Panc1 (cell line): ENCODE data around the gene IQSEC1. TPM values are rescaled to one million over a fixed set of nuclear protein-coding genes. Genes with fewer than 3 reads are reported as not detected.

ENCODE experiments used
- ATAC-seq: fragments of 200-7000 bp; cut with Tn5 transposase; 2 replicates; pipeline ENCODE4 v1.9.1; 2020; ENCODE audit warnings: mild to moderate bottlenecking, moderate library complexity
- BruUV-seq: library from RNA; stranded (reverse); fragments of 400-500 nt; replicated peaks from 2 replicates; lab custom pipeline; 2021; lab: Mats Ljungman, UMichigan
- CTCF ChIA-PET: fragments of 300-600 bp; sonication (Branson Sonifier 250); formaldehyde crosslinking; loops from one replicate; lab custom pipeline; 2022; ENCODE audit warnings: antibody characterized with exemption; lab: Charles Lee
- POLR2A ChIA-PET: fragments of 300-600 bp; sonication (Branson Sonifier 250); formaldehyde crosslinking; loops from one replicate; lab custom pipeline; 2022; ENCODE audit warnings: antibody characterized with exemption; lab: Charles Lee
- DNase-seq: peaks from one replicate; pipeline ENCODE4 v3.0.0-alpha.2; 2010; ENCODE audit warnings: low read depth, low spot score
- H3K27ac ChIP-seq: 2 replicates; pipeline ENCODE4 v1.5.1; 2011; ENCODE audit warnings: mild to moderate bottlenecking, low read length, inconsistent platforms
- H3K27me3 ChIP-seq: fragments of 200-500 bp; sonication (Bioruptor generic); 2 replicates; pipeline ENCODE4 v1.6.0; 2014; ENCODE audit warnings: low read length, inconsistent platforms; ENCODE audit not compliant: control insufficient read depth, insufficient read depth
- H3K36me3 ChIP-seq: fragments of 200-500 bp; sonication (Bioruptor generic); 2 replicates; pipeline ENCODE4 v1.5.1; 2014; ENCODE audit warnings: inconsistent platforms, mild to moderate bottlenecking, low read length, moderate library complexity; ENCODE audit not compliant: control insufficient read depth, insufficient read depth
- H3K4me1 ChIP-seq: 2 replicates; pipeline ENCODE4 v1.5.1; 2011; ENCODE audit warnings: inconsistent platforms, mild to moderate bottlenecking, low read length, moderate library complexity; ENCODE audit not compliant: control insufficient read depth, insufficient read depth
- H3K4me3 ChIP-seq, 2 experiments: 2 replicates each; pipeline ENCODE4 v1.5.1; 2011 to 2012; ENCODE audit warnings: low read depth in 2 of 2, low read length in 2 of 2, mild to moderate bottlenecking in 2 of 2, inconsistent platforms in 1 of 2, moderate library complexity in 1 of 2
- H3K9me3 ChIP-seq: fragments of 200-500 bp; sonication (Bioruptor generic); 2 replicates; pipeline ENCODE4 v1.5.1; 2014; ENCODE audit warnings: low read depth, mild to moderate bottlenecking, inconsistent platforms, low read length, moderate library complexity; ENCODE audit not compliant: control insufficient read depth, insufficient read depth
- POLR2AphosphoS5 ChIP-seq: IDR thresholded peaks from 2 replicates; pipeline ENCODE4 v1.6.1; 2012; ENCODE audit warnings: mild to moderate bottlenecking, low read depth, low read length, moderate library complexity
- SIN3A ChIP-seq: IDR thresholded peaks from 2 replicates; pipeline ENCODE4 v1.6.1; 2012; ENCODE audit warnings: low read depth, mild to moderate bottlenecking, low read length, moderate library complexity, borderline replicate concordance; ENCODE audit not compliant: insufficient read depth
- TCF7L2 ChIP-seq: IDR thresholded peaks from 2 replicates; pipeline ENCODE4 v1.6.1; 2011; ENCODE audit warnings: mild to moderate bottlenecking, low read depth, low read length, inconsistent platforms
- in situ Hi-C: cut with HindIII; loops from 2 replicates; pipeline ENCODE4 v1.10.0; 2016; ENCODE audit warnings: low sequenced_read_pairs, low pct_unique_long_range_greater_than_20kb
- intact Hi-C: fragments of 100-400 bp; cut with micrococcal nuclease; formaldehyde crosslinking; loops from one replicate; pipeline ENCODE4 v1.10.0; 2022; ENCODE audit not compliant: unreplicated experiment
- total RNA-seq: library from RNA; stranded (reverse); gene quantifications from one replicate; pipeline ENCODE4 v1.2.1, GENCODE V29; 2021; ENCODE audit not compliant: unreplicated experiment
- TF ChIP-seq, protein P1 (sequence below), 2 experiments: IDR thresholded peaks; 2 replicates each; pipeline ENCODE4 v1.6.1; 2011 to 2012; ENCODE audit warnings: low read depth in 2 of 2, control low read depth in 1 of 2, low read length in 1 of 2, mild to moderate bottlenecking in 1 of 2, moderate library complexity in 1 of 2; ENCODE audit not compliant: insufficient read depth in 1 of 2
- TF ChIP-seq, protein P2 (sequence below): fragments of 450-650 bp; IDR thresholded peaks from 2 replicates; pipeline ENCODE4 v1.5.1; 2017; ENCODE audit warnings: mild to moderate bottlenecking

Gene IQSEC1
- total RNA-seq, 1 experiment from 2014 or later: 28.4 TPM

DNA sequence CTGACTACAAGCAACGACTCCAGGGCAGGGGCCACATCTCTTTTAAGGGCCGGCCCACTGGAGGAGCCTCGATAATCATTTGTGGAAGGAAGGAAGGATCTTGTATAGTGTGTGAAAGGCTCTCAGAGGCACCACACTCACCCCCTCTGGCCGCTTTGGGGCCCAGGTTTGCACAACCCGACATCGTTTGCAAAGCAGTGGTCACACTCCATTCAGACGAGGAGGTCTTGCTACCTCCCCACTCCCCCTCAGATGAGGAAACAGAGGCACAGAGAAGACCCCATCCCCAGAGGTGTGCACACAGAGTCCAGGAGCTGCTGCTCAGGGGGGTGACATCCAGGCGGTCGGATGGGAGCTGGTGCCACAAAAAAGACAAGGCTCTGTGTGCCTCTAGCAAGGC is 29.6 kb downstream of the IQSEC1 start:
- ChIA-PET CTCF (no interaction called here), POLR2A (no interaction called here)
- intact Hi-C loops: no loop called here
- DNase-seq: no peak
- TF ChIP-seq POLR2AphosphoS5 (no peak), SIN3A (no peak), TCF7L2 (no peak)
- TF ChIP-seq, protein P1, sequence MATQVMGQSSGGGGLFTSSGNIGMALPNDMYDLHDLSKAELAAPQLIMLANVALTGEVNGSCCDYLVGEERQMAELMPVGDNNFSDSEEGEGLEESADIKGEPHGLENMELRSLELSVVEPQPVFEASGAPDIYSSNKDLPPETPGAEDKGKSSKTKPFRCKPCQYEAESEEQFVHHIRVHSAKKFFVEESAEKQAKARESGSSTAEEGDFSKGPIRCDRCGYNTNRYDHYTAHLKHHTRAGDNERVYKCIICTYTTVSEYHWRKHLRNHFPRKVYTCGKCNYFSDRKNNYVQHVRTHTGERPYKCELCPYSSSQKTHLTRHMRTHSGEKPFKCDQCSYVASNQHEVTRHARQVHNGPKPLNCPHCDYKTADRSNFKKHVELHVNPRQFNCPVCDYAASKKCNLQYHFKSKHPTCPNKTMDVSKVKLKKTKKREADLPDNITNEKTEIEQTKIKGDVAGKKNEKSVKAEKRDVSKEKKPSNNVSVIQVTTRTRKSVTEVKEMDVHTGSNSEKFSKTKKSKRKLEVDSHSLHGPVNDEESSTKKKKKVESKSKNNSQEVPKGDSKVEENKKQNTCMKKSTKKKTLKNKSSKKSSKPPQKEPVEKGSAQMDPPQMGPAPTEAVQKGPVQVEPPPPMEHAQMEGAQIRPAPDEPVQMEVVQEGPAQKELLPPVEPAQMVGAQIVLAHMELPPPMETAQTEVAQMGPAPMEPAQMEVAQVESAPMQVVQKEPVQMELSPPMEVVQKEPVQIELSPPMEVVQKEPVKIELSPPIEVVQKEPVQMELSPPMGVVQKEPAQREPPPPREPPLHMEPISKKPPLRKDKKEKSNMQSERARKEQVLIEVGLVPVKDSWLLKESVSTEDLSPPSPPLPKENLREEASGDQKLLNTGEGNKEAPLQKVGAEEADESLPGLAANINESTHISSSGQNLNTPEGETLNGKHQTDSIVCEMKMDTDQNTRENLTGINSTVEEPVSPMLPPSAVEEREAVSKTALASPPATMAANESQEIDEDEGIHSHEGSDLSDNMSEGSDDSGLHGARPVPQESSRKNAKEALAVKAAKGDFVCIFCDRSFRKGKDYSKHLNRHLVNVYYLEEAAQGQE (IDR thresholded peaks at IDR 0.05; ENCODE audit: insufficient read depth in 1 of 2, low read depth in 2 of 2, low read length in 1 of 2): no peak
- TF ChIP-seq, protein P2, sequence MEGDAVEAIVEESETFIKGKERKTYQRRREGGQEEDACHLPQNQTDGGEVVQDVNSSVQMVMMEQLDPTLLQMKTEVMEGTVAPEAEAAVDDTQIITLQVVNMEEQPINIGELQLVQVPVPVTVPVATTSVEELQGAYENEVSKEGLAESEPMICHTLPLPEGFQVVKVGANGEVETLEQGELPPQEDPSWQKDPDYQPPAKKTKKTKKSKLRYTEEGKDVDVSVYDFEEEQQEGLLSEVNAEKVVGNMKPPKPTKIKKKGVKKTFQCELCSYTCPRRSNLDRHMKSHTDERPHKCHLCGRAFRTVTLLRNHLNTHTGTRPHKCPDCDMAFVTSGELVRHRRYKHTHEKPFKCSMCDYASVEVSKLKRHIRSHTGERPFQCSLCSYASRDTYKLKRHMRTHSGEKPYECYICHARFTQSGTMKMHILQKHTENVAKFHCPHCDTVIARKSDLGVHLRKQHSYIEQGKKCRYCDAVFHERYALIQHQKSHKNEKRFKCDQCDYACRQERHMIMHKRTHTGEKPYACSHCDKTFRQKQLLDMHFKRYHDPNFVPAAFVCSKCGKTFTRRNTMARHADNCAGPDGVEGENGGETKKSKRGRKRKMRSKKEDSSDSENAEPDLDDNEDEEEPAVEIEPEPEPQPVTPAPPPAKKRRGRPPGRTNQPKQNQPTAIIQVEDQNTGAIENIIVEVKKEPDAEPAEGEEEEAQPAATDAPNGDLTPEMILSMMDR: no peak
- no TSS peak for BruUV-seq
- H3K4me3 ChIP-seq: no peak overlapping the region
- no peaks in the 10 kb centered on the region for H3K4me1 ChIP-seq
- no peaks in the 10 kb centered on the region for H3K9me3 ChIP-seq
- H3K36me3 ChIP-seq: no peaks in the 10 kb centered on the region
- H3K27me3 ChIP-seq: no peaks in the 10 kb centered on the region
- in situ Hi-C loops: no loop called here
- H3K27ac ChIP-seq: no peak overlapping the region
- ATAC-seq: no peak

DNA sequence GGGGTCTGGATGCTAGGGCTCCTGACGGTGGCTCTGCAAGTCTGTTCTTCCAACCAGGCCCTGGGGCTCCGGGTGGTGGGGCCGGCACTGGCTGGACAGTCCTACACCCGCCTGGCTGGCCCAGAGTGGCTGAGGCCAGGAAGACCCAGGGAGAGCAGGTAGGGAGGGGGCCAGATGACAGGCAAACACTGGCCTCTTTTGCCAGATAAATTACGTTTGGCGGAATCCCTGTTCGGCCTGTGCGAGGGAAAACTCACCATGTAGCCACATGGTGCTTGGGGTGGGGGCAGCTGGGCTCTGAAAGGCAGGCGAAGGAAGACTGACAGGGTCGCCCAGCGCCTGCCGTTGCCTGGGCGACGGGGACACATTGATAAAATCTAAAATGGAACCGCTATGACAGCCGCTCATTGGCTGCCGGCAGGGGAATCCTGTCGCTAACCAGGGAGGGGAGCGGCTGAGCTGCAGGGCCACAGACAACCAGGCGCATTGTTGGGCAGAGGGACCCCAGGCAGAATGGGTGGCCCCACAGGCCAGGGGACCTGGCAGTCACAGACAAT is 30.4 kb downstream of the IQSEC1 start:
- Histone ChIP-seq H3K4me3 (no peak overlapping the region), H3K27ac (no peak overlapping the region), H3K4me1 (no peaks in the 10 kb centered on the region), H3K36me3 (no peaks in the 10 kb centered on the region), H3K9me3 (no peaks in the 10 kb centered on the region), H3K27me3 (no peaks in the 10 kb centered on the region)
- in situ Hi-C loops: no loop called here
- no peak for ATAC-seq
- intact Hi-C loops: no loop called here
- ChIA-PET POLR2A (no interaction called here), CTCF (no interaction called here)
- TF ChIP-seq, protein P1 (IDR thresholded peaks at IDR 0.05; ENCODE audit: insufficient read depth in 1 of 2, low read depth in 2 of 2, low read length in 1 of 2): no peak
- TF ChIP-seq, protein P2: no peak
- TF ChIP-seq SIN3A: no peak
- TF ChIP-seq TCF7L2: no peak
- no peak for TF ChIP-seq POLR2AphosphoS5
- no TSS peak for BruUV-seq
- DNase-seq: no peak
